22Rv1 (cell line): ENCODE measurements around the gene SNX21.

Experiments used
- ZFX ChIP-seq: fragments of 450-650 bp; IDR thresholded peaks from 2 replicates; pipeline ENCODE4 v1.6.1; 2017; ENCODE audit warnings: antibody characterized with exemption, borderline replicate concordance
- TF ChIP-seq, protein P1 (sequence below): fragments of 450-650 bp; IDR thresholded peaks from 2 replicates; pipeline ENCODE4 v1.5.1; 2017; ENCODE audit warnings: mild to moderate bottlenecking

DNA sequence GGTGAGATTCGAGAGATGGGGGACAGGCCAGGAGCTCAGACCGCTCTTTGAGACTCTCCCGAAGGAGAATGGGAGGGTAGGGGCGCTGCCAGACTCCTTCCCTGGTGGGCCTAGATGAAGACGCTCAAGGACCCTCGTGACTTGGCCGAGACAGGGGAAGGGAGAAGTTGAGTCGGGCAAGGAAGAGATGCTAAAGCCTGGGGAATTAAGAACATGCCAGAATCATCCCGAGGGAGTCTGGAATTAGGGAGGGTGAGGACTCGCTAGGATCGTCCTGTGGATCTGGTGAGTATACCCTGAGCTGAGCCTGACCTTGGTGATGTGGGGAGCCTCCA, 20.6 kb upstream of the SNX21 start:
- TF ChIP-seq, protein P1, sequence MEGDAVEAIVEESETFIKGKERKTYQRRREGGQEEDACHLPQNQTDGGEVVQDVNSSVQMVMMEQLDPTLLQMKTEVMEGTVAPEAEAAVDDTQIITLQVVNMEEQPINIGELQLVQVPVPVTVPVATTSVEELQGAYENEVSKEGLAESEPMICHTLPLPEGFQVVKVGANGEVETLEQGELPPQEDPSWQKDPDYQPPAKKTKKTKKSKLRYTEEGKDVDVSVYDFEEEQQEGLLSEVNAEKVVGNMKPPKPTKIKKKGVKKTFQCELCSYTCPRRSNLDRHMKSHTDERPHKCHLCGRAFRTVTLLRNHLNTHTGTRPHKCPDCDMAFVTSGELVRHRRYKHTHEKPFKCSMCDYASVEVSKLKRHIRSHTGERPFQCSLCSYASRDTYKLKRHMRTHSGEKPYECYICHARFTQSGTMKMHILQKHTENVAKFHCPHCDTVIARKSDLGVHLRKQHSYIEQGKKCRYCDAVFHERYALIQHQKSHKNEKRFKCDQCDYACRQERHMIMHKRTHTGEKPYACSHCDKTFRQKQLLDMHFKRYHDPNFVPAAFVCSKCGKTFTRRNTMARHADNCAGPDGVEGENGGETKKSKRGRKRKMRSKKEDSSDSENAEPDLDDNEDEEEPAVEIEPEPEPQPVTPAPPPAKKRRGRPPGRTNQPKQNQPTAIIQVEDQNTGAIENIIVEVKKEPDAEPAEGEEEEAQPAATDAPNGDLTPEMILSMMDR: no peak
- TF ChIP-seq ZFX: no peak
